Lower leg skin (tissue), 4 donors: Measurements from ENCODE around the gene NAXD. TPM values are rescaled to one million over a fixed set of nuclear protein-coding genes. Genes with fewer than 3 reads are reported as not detected.

Experiments
- DNase-seq, 2 donors: peaks; one replicate each; pipeline ENCODE4 v3.0.0-alpha.2; 2019; ENCODE audit warnings: low spot score in 2 of 2
- H3K4me3 ChIP-seq: fragments of 200-600 bp; sonication (generic); 2 replicates; pipeline ENCODE4 v1.5.1; 2017; ENCODE audit warnings: mild to moderate bottlenecking, low read depth; ENCODE audit not compliant: poor library complexity, severe bottlenecking
- POLR2A ChIP-seq, 2 donors: fragments of 450-650 bp; IDR thresholded peaks; one replicate each; pipeline ENCODE4 v1.6.1; 2016 to 2017; ENCODE audit warnings: antibody characterized with exemption in 2 of 2, mild to moderate bottlenecking in 1 of 2, moderate library complexity in 1 of 2
- WGBS, 2 donors: methylation state at CpG; one replicate each; pipeline ENCODE4 v1.1.5; 2018; 5-methylcytosine and 5-hydroxymethylcytosine counted together
- intact Hi-C: fragments of 100-400 bp; cut with DNase I; formaldehyde crosslinking; loops from one replicate; pipeline ENCODE4 v1.15.0; 2023; ENCODE audit warnings: low total_unique reads
- total RNA-seq, 4 donors: library from RNA; depleted of rRNA; stranded (reverse); fragments of >200 nt; gene quantifications; one replicate each; pipeline ENCODE4 v1.1.0, GENCODE V29; 2016
- TF ChIP-seq, protein P1 (sequence below), 3 donors: fragments of 450-650 bp; IDR thresholded peaks; one replicate each; pipeline ENCODE4 v1.5.1; 2016; ENCODE audit warnings: antibody characterized with exemption in 3 of 3, mild to moderate bottlenecking in 3 of 3, moderate library complexity in 2 of 3

NAXD gene
- total RNA-seq, 4 donors from 2014 or later, result 32.7 to 34.5 (median 33.6) TPM

DNA sequence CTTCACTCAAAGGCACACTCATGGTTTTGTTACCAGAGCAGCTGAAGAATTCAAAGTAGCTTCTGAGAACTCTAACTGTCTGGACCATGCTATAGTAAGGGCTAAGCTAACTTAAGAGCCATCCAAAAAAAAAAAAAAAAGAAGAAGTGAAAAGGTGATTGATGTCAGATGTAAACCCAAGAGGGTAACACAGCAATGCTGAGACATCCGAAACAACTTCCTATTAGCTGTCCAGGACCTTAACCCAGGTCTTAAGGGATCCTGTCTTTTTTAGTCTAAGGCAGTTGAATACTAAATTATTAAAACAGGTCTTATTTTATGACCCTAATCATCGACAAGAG, 42.6 kb upstream of the NAXD start:
- 74 to 76% methylated on average over 2 of the region's 2 CpGs for WGBS, 2 donors
- intact Hi-C loops, result no loop called here
- no peak overlapping the region for H3K4me3 ChIP-seq
- no peak for TF ChIP-seq POLR2A (IDR thresholded peaks at IDR 0.05)
- TF ChIP-seq, protein P1, sequence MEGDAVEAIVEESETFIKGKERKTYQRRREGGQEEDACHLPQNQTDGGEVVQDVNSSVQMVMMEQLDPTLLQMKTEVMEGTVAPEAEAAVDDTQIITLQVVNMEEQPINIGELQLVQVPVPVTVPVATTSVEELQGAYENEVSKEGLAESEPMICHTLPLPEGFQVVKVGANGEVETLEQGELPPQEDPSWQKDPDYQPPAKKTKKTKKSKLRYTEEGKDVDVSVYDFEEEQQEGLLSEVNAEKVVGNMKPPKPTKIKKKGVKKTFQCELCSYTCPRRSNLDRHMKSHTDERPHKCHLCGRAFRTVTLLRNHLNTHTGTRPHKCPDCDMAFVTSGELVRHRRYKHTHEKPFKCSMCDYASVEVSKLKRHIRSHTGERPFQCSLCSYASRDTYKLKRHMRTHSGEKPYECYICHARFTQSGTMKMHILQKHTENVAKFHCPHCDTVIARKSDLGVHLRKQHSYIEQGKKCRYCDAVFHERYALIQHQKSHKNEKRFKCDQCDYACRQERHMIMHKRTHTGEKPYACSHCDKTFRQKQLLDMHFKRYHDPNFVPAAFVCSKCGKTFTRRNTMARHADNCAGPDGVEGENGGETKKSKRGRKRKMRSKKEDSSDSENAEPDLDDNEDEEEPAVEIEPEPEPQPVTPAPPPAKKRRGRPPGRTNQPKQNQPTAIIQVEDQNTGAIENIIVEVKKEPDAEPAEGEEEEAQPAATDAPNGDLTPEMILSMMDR (IDR thresholded peaks at IDR 0.05), result no peak
- no peak for DNase-seq

DNA sequence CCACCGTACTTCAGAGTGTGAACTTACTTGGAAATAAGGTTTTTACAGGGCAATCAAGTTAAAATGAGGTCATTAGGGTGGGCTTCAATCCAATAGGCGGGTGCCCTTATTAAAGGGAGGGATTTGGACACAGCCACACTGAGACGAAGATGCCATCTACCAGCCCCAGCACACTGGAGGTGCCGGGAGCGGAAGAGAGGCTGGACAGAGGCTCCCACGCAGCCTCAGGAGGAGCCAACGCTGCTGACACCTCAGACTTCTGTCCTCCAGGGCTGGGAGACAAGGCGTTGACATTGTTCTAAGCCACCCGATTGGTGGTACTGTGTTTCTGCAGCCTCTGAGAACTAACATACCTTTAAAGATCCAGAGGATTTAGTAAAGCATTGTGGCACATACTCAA, 41.2 kb upstream of the NAXD start:
- WGBS, 2 donors, result 41 to 50% methylated on average over 9 of the region's 9 CpGs
- H3K4me3 ChIP-seq, result no peak overlapping the region
- intact Hi-C loops, result no loop called here

DNA sequence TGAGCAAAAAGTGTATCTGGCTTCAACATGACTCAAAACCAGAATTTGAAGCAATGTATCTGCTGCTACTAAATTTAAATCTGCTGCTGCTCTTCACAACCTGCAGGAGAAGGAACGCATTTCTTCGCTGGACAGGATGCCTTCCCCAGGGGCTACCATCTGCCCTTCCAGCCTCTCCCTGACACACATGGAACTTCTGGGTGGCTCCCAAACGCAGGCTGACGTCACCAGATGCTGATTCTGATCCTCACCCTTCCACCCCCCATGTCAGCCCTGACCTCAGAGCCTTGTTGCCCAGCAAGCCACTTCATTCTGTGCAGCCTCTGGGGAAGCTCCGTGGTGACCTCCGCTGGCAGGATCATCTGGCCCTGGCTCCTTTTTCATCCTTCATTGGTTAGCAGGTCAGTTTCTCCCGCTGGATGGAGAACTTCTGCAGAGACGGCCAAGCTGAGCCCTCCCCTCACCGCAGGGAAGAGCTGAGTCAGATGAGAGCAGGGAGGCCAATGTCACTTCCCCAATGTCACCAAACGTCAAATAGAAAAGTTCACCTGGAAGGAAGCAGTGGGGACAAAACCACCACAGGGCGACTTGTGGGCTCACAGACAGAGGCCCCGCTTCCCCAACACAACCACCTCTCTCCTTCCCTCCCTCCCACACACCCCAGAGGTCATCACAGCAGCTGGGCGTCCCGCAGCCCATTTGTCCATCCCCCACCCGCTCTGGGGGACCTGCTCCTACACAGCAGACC, 39.8 kb upstream of the NAXD start:
- WGBS, 2 donors, result 49 to 50% methylated on average over 15 of the region's 15 CpGs
- DNase-seq, result no peak
- intact Hi-C loops, result no loop called here
- no peak for TF ChIP-seq POLR2A (IDR thresholded peaks at IDR 0.05)
- TF ChIP-seq, protein P1 (IDR thresholded peaks at IDR 0.05), result no peak
- no peak overlapping the region for H3K4me3 ChIP-seq

More for the DNA sequence above, 41.2 kb upstream of the NAXD start:
- TF ChIP-seq POLR2A (IDR thresholded peaks at IDR 0.05), result no peak
- TF ChIP-seq, protein P1 (IDR thresholded peaks at IDR 0.05), result no peak
- DNase-seq, result no peak

GRCh38 chr13:110576070-110576394, 39.3 kb upstream of the NAXD start:
- intact Hi-C loops, result no loop called here

GRCh38 chr13:110576736-110577476, 38.4 kb upstream of the NAXD start:
- no peak overlapping the region for H3K4me3 ChIP-seq
- TF ChIP-seq POLR2A (IDR thresholded peaks at IDR 0.05), result no peak
- TF ChIP-seq, protein P1 (IDR thresholded peaks at IDR 0.05), result no peak

More at GRCh38 chr13:110576070-110576394, 39.3 kb upstream of the NAXD start:
- no peak overlapping the region for H3K4me3 ChIP-seq
- 77 to 80% methylated on average over 7 of the region's 7 CpGs for WGBS, 2 donors
- TF ChIP-seq POLR2A (IDR thresholded peaks at IDR 0.05), result no peak
- TF ChIP-seq, protein P1 (IDR thresholded peaks at IDR 0.05), result no peak
- no peak for DNase-seq

More at GRCh38 chr13:110576736-110577476, 38.4 kb upstream of the NAXD start:
- 79 to 85% methylated on average over 11 of the region's 11 CpGs for WGBS, 2 donors
- intact Hi-C loops, result no loop called here
- no peak for DNase-seq
